Measurements from ENCODE around the gene HIVEP1.

- TF ChIP-seq POLR2A (IDR thresholded peaks at IDR 0.05): no peak
- TF ChIP-seq, protein P1, sequence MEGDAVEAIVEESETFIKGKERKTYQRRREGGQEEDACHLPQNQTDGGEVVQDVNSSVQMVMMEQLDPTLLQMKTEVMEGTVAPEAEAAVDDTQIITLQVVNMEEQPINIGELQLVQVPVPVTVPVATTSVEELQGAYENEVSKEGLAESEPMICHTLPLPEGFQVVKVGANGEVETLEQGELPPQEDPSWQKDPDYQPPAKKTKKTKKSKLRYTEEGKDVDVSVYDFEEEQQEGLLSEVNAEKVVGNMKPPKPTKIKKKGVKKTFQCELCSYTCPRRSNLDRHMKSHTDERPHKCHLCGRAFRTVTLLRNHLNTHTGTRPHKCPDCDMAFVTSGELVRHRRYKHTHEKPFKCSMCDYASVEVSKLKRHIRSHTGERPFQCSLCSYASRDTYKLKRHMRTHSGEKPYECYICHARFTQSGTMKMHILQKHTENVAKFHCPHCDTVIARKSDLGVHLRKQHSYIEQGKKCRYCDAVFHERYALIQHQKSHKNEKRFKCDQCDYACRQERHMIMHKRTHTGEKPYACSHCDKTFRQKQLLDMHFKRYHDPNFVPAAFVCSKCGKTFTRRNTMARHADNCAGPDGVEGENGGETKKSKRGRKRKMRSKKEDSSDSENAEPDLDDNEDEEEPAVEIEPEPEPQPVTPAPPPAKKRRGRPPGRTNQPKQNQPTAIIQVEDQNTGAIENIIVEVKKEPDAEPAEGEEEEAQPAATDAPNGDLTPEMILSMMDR (IDR thresholded peaks at IDR 0.05): no peak
Measured at GRCh38 chr6:12064538-12065071, 52.5 kb downstream of the HIVEP1 start.

Measured in body of pancreas (tissue), 4 donors.